Fibroblast of skin of back (primary cell): ENCODE measurements around the gene TRIM68.

Experiments
- DNase-seq: peaks from one replicate; pipeline ENCODE4 v3.0.0-alpha.2; 2013

TRIM68 gene

GRCh38 chr11:4605057-4605456, 3.0 kb downstream of the TRIM68 start:
- DNase-seq, result no peak

GRCh38 chr11:4593739-4594138, 14.3 kb downstream of the TRIM68 start, which contains the start of gene OR52I1:
Gene OR52I1, plus strand, starts transcription at chr11:4594039. Its CDS starts 0 bp downstream, at chr11:4594039.
- no peak for DNase-seq

DNA sequence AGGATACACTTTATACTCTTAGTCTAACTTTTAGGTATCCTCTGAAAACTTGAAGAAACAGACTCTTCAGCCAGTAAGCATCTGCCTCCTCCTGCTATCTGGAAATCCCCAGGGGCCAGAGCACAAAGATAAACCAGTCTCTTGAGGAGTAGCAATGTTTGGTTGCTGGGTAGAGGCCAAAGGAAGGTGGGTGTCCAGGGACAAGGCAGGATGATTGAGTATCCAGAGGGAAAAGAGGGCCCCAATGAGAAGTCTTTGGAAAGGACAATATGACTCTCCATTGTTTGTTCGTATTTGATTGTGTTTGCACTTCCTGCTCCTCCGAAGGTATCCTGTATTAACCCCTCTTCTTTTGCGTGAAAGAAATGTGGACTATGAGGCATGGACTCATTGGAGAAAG, 19.0 kb downstream of the TRIM68 start:
- DNase-seq, result no peak

- no peak for DNase-seq
Measured at GRCh38 chr11:4581443-4581842, 26.6 kb downstream of the TRIM68 start, which contains the start of gene OR52I2. Gene OR52I2, plus strand, starts transcription at chr11:4581743.

- no peak for DNase-seq
Measured at GRCh38 chr11:4580124-4580523, 27.9 kb downstream of the TRIM68 start.

GRCh38 chr11:4578624-4579023, 29.4 kb downstream of the TRIM68 start:
- no peak for DNase-seq

DNA sequence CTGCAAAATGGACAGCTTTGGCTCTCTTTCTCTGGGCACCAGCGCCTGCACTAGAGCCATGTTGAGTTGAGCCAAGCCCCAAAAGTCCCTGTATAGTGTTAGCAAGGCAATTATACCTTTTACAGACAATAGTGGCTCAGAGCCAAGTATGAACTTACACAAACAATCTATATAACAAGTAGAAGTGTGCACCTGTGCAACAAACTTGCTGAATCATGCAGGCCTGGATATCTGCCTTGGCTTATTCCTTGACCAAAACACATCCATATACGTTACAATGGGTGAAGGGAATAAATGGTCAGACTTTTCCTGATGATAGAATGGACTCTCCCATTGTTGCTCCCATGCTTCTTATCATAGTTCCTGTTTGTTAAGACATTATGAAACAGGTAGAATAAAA, 30.3 kb downstream of the TRIM68 start:
- no peak for DNase-seq

DNA sequence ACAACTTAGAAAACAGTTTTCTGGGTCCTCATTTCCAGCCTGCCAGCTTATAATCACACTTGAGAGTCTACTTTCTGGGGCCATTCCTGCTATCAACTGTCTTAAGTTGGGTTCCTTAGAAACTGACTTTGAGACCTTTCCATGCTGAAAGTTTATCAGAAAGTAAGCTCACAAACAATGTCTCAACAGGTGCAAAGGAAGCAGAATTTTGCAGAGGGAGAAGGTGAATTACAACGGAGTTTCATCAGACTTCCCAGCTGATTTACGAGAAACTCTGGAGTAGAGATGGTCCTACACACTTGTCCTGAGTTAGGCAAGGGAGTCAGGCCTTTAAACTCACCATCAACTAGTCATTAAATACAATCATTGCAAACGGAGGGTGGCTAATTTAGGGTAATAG, 31.2 kb downstream of the TRIM68 start:
- no peak for DNase-seq

GRCh38 chr11:4569075-4569474, 39.0 kb downstream of the TRIM68 start:
- no peak for DNase-seq

GRCh38 chr11:4565371-4565770, 42.7 kb downstream of the TRIM68 start:
- DNase-seq, result no peak

GRCh38 chr11:4560467-4560866, 47.6 kb downstream of the TRIM68 start:
- DNase-seq, result no peak

DNA sequence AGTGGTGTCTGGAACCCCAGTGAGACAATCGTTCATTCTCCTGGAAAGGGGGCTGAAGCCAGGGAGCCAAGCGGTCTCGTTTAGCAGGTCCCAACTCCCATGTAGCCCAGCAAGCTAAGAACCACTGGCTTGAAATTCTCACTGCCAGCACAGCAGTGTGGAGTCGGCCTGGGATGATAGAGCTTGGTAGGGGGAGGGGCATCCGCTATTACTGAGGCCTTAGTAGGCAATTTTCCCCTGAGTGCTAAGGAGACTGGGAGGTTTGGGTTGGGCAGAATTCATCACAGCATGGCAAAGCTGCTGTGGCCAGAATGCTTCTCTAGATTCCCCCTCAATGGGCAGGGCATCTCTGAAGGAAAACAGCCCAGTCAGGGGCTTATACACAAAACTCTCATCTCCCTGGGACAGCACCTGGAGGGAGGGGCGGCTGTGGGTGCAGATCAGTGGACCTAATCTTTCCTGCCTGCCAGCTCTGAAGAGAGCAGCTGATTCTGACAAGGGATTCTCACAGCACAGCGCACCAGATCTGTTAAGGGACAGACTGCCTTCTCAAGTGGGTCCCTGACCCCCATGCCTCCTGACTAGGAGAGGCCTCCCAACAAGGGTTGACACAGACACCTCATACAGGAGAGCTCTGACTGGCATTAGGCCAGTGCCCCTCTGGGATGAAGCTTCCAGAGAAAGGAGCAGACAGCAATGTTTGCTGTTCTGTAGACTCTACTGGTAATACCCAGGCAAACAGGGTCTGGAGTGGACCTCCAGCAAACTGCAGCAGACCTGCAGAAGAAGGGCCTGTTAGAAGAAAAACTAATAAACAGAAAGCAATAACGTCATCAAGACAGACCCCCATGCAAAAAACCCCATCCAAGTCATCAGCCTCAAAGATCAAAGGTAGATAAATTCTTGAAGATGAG, 48.2 kb downstream of the TRIM68 start:
- no peak for DNase-seq

DNA sequence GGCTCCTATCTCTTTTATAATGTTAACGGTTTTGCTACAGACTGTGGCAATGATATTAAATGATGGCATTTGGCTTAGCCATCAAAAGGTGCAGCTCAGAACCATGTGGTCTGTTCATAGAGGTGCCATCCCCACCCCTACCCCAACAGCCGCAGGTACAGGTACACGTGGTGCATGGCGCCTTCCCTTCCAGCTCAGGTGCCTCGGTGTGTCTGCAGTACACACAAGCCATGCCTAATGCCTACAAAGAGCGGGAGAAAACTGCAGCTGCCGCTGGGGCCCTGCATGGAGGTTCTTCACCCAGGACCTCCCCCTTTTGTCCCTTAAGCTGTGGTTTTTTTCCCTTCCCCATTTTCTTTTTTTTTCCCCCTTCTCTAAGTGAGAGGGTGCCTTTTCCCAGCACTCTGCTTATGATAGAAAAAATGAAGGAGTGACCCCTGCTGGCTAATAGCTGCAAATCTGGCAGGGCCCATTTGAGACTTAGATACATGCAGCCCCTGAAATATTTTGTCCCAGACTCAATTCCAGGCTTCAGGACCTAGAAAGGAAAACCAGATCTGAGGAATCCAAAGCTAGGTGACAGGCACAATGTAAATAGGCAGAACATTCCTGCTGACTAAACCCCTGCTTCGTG, 56.6 kb downstream of the TRIM68 start:
- no peak for DNase-seq
